Osteocyte (in vitro differentiated cells): ENCODE results near the gene PRDM16. TPM values are rescaled to one million over a fixed set of nuclear protein-coding genes. Genes with fewer than 3 reads are reported as not detected.

Experiments used
- DNase-seq: peaks from one replicate; pipeline ENCODE4 v3.0.0; 2021; ENCODE audit warnings: mixed read lengths; ENCODE audit not compliant: unreplicated experiment; ENCODE audit errors: extremely low spot score
- H3K27ac Mint-ChIP-seq: one replicate; pipeline ENCODE4 v1.8.0; 2021; ENCODE audit warnings: mild to moderate bottlenecking, mixed read lengths; ENCODE audit not compliant: unreplicated experiment
- H3K27me3 Mint-ChIP-seq: one replicate; pipeline ENCODE4 v1.8.0; 2021; ENCODE audit warnings: mixed read lengths; ENCODE audit not compliant: unreplicated experiment
- H3K36me3 Mint-ChIP-seq: one replicate; pipeline ENCODE4 v1.8.0; 2021; ENCODE audit warnings: mixed read lengths; ENCODE audit not compliant: unreplicated experiment
- H3K4me1 Mint-ChIP-seq: one replicate; pipeline ENCODE4 v1.8.0; 2021; ENCODE audit warnings: mixed read lengths; ENCODE audit not compliant: unreplicated experiment
- H3K4me3 Mint-ChIP-seq: one replicate; pipeline ENCODE4 v1.8.0; 2021; ENCODE audit warnings: mild to moderate bottlenecking, moderate library complexity, mixed read lengths; ENCODE audit not compliant: unreplicated experiment
- H3K9me3 Mint-ChIP-seq: one replicate; pipeline ENCODE4 v1.8.0; 2021; ENCODE audit warnings: mixed read lengths; ENCODE audit not compliant: unreplicated experiment
- total RNA-seq: library from RNA; stranded (reverse); gene quantifications from 2 replicates; pipeline ENCODE4 v1.2.1, GENCODE V29; 2021
- TF ChIP-seq, protein P1 (sequence below): fragments of 200-600 bp; sonication (generic); IDR thresholded peaks from 2 replicates; pipeline ENCODE4 v1.5.0; 2021; ENCODE audit warnings: antibody characterized with exemption, mild to moderate bottlenecking, moderate library complexity

Gene PRDM16
- total RNA-seq, 1 donor from 2014 or later: 7.1 TPM

DNA sequence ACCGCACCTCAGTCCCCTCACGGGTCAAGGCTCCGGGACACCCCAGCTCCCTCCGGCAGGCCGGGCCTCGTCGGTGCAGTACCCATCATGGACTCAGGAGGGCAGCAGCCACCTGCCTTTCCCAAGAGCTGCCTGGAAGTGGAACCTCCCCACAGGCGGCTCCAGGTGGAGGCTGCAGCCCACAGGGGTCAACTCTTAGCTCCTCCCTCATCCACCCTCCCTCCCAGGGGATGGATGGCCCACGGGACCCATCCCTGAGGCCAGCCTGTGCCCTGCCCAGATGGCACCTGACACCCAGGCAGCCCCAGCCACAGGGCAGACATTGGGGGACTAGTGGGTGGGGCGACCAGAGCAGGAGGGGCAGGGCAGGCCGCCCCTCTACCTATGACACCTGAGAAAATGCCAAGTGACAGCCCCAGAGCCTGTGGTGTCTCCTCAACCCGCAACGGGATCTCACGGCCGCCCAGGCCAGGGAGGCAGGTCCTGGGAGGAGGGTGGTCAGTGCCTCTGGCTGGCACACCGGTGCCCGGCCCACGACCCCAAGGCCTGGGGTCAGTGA, 384.3 kb downstream of the PRDM16 start:
- H3K4me3 Mint-ChIP-seq: peak overlapping the region; percentile 59
- DNase-seq: peak; percentile 94
- H3K9me3 Mint-ChIP-seq: no peaks in the 10 kb centered on the region

DNA sequence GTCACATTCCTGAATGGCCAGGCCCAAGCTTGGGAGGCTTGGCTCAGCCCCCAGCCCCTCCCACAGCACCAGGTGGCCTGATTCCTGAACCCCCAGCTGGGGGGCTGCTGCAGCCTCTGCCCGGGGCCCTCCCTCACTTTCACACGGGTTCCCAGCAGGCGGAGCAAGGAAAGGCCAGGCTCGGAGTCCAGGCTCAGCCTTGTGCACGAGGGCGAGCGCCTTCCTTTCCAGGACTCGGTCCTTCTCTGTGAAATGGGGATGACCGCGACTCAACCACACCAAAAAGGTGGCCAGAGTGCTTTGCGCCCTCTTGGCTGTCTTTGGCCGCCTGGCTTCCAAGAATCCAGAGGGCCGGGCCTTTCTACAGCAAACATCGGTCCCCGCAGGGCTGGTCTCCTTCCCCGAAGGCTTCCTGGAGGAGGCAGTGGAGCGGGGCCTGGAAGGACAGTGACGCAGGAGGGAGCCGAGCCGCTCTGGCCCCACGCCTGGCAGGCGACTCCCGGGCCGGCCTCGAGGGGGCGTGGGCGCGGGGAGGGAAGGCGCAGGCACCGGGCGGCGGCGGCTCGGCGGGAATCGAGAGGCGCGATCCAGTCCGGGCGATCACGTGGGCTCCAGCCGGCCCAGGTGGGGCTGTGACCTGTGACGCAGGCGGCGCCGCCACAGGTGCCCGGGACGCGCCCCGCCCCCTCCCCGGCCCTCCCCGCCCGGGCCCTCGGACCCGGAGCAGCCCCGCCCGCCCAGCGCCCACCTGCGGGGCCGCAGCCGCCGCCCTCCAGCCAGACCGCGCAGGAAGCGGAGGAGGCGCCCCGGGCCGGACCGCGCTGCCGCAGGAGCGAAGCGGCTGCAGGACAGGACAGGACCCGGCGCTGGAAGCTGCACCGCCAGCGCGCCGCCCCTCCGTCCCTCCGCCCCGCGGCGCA, 385.1 kb downstream of the PRDM16 start, which contains the start of gene ARHGEF16:
TSS of gene ARHGEF16 (plus strand) at position 775 of the 920 bp plus-strand sequence. CDS start 8,420 bp downstream, outside the sequence.
- Mint-ChIP-seq H3K4me3 (peak within 1 kb of the TSS; percentile 66), H3K36me3 (no peaks in the 10 kb centered on the region), H3K4me1 (peaks cover 27% of the 10 kb centered on the region), H3K27me3 (peaks cover 10% of the 10 kb centered on the region), H3K9me3 (no peaks in the 10 kb centered on the region), H3K27ac (peak within 1 kb of the TSS; percentile 38)
- no peak for DNase-seq
- TF ChIP-seq, protein P1, sequence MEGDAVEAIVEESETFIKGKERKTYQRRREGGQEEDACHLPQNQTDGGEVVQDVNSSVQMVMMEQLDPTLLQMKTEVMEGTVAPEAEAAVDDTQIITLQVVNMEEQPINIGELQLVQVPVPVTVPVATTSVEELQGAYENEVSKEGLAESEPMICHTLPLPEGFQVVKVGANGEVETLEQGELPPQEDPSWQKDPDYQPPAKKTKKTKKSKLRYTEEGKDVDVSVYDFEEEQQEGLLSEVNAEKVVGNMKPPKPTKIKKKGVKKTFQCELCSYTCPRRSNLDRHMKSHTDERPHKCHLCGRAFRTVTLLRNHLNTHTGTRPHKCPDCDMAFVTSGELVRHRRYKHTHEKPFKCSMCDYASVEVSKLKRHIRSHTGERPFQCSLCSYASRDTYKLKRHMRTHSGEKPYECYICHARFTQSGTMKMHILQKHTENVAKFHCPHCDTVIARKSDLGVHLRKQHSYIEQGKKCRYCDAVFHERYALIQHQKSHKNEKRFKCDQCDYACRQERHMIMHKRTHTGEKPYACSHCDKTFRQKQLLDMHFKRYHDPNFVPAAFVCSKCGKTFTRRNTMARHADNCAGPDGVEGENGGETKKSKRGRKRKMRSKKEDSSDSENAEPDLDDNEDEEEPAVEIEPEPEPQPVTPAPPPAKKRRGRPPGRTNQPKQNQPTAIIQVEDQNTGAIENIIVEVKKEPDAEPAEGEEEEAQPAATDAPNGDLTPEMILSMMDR: peak; percentile 58

More for the DNA sequence above, 384.3 kb downstream of the PRDM16 start:
- TF ChIP-seq, protein P1: peak; percentile 96
- no peaks in the 10 kb centered on the region for H3K36me3 Mint-ChIP-seq
- peaks cover 10% of the 10 kb centered on the region for H3K27me3 Mint-ChIP-seq
- peaks cover 21% of the 10 kb centered on the region for H3K4me1 Mint-ChIP-seq
- H3K27ac Mint-ChIP-seq: peak overlapping the region; percentile 56

DNA sequence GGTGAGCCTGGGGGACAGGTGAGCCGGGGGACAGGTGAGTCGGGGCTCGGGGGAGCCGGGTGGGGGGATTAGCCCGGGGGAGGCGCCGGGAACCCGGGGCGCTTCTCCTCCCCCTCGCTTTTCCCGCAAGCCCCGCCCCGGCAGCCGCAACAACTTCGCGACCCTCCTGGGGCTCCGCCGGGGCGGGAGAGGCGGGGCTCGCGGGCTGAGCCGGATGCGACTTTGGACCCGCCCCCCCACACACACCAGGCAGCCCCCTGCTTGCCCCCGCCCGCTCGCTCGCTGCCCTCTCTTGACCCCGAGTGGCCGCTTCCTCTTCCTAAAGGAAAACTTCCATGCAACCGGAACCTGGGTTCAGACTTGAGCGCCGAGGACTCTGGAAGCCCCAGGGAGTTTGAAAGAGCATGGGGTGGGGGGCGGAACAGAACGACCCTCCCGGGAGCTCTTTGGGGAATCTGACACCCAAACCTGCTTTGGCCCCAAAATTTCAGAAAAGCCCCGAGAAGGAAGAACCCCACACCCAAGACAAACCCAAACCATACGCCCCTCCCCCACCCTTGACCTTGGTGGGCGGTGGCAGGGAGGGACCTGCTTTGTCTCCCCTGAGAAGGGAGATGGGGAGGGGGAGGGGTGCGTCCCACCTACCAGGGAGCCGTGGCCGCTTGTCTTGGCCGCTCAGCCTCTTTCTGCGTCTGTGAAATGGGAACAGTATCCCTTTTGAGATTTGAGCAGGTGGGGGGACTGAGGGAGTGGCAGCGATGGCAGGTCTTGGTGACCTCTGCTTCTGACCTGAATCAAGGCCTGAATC, 386.0 kb downstream of the PRDM16 start:
- TF ChIP-seq, protein P1: no peak
- no peak for DNase-seq
- Mint-ChIP-seq H3K4me3 (peak overlapping the region; percentile 66), H3K27ac (no peak overlapping the region), H3K36me3 (no peaks in the 10 kb centered on the region), H3K27me3 (peaks cover 6% of the 10 kb centered on the region), H3K9me3 (no peaks in the 10 kb centered on the region), H3K4me1 (peaks cover 36% of the 10 kb centered on the region)

- Mint-ChIP-seq H3K27ac (no peak overlapping the region), H3K4me1 (peaks cover 44% of the 10 kb centered on the region), H3K27me3 (peaks cover 3% of the 10 kb centered on the region), H3K4me3 (peak overlapping the region; percentile 66), H3K36me3 (no peaks in the 10 kb centered on the region), H3K9me3 (no peaks in the 10 kb centered on the region)
- no peak for DNase-seq
- TF ChIP-seq, protein P1: no peak
Measured at GRCh38 chr1:3455670-3456448, 386.9 kb downstream of the PRDM16 start.
